ENCODE results near the gene CDRT15L2.
"Not testable (repeated sequence)": the region's sequence is repeated elsewhere in the genome, so short reads cannot be mapped to it uniquely, and the experiment has no call there.

CDRT15L2 gene

GRCh38 chr17:20579424-20579823, at the start of gene CDRT15L2:
Gene CDRT15L2 (plus strand): TSS chr17:20579724. CDS start chr17:20579744, 20 bp downstream.
- H3K9me3 Mint-ChIP-seq, H3K4me1 Mint-ChIP-seq, H3K27ac Mint-ChIP-seq, H3K36me3 Mint-ChIP-seq, H3K4me3 Mint-ChIP-seq, H3K27me3 Mint-ChIP-seq: not testable (repeated sequence)

DNA sequence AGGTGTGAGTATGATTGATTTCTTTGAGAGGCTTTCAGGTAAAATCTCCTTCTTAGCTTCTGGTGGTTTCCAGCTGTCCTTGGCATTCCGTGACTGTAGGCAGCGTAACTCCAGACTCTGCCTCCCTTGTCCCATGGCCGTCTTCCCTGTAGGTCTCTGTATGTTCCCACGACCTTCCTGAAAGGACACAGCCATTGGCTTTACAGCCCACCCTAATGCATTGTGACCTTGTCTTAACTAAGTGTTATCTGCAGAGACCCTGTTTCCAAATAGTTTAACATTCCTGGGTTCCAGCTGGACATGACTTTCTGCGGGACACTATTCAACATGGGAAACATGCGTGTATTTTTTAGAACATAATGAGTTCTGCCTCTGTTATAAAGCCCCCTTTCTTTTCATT, 49.4 kb upstream of the CDRT15L2 start:
- H3K9me3 Mint-ChIP-seq, H3K36me3 Mint-ChIP-seq, H3K27me3 Mint-ChIP-seq, H3K27ac Mint-ChIP-seq: not testable (repeated sequence)
- Mint-ChIP-seq H3K4me3 (peak overlapping the region; percentile 71), H3K4me1 (peaks cover 14% of the 10 kb centered on the region)

- not testable (repeated sequence) for H3K9me3 Mint-ChIP-seq, H3K27me3 Mint-ChIP-seq, H3K36me3 Mint-ChIP-seq, H3K27ac Mint-ChIP-seq
- Mint-ChIP-seq H3K4me1 (peaks cover 15% of the 10 kb centered on the region), H3K4me3 (peak overlapping the region; percentile 73)
Observed at GRCh38 chr17:20532544-20533090, 46.9 kb upstream of the CDRT15L2 start.

DNA sequence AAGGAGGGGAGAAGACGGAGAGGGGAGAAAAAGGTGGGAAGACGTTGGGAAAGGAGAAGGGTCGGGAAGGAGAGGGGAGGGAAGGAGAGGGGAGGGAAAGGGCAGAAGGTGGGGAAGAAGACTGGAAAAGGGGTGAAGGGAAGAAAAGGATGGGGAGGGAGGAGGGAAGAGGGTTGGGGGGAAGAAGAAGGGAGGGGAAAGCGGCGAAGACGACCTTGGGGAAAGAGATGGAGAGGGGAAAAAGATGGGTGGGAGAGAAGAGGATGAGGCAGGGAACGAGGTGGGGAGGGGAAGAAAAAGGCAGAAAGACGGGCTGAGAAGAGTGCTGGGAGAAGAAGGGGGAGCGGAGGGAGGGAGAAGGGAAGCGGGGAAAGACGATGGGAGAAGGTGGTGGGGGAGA, 46.3 kb upstream of the CDRT15L2 start:
- not testable (repeated sequence) for H3K36me3 Mint-ChIP-seq, H3K27me3 Mint-ChIP-seq, H3K27ac Mint-ChIP-seq, H3K9me3 Mint-ChIP-seq
- H3K4me3 Mint-ChIP-seq: peak overlapping the region; percentile 70
- H3K4me1 Mint-ChIP-seq: peaks cover 15% of the 10 kb centered on the region

GRCh38 chr17:20534711-20535550, 44.6 kb upstream of the CDRT15L2 start:
- peak overlapping the region; percentile 0 for H3K4me3 Mint-ChIP-seq
- H3K4me1 Mint-ChIP-seq: peaks cover 15% of the 10 kb centered on the region
- not testable (repeated sequence) for H3K27me3 Mint-ChIP-seq

DNA sequence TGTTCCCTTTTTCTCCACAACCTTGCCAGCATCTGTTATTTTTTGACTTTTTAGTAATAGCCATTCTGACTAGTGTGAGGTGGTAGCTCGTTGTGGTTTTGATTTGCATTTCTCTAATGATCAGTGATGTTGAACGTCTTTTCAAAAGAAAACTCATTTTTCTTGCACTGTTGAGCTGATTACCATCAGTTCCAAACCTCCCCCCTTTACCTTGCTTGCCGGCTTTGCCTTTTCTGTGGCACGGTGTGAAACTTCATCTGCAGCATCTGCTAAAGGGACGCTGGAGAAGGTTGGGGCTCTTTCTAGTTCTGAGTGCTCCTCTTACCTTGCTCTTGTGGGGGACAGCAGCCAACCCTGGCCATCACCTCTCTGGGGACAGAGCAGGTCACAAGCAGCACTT, 39.1 kb upstream of the CDRT15L2 start:
- not testable (repeated sequence) for H3K4me1 Mint-ChIP-seq, H3K4me3 Mint-ChIP-seq

More at GRCh38 chr17:20534711-20535550, 44.6 kb upstream of the CDRT15L2 start:
- H3K9me3 Mint-ChIP-seq, H3K27ac Mint-ChIP-seq, H3K36me3 Mint-ChIP-seq: not testable (repeated sequence)

GRCh38 chr17:20540865-20541264, 38.7 kb upstream of the CDRT15L2 start:
- H3K4me3 Mint-ChIP-seq: not testable (repeated sequence)

More for the DNA sequence above, 39.1 kb upstream of the CDRT15L2 start:
- not testable (repeated sequence) for H3K27ac Mint-ChIP-seq, H3K9me3 Mint-ChIP-seq, H3K27me3 Mint-ChIP-seq, H3K36me3 Mint-ChIP-seq

DNA sequence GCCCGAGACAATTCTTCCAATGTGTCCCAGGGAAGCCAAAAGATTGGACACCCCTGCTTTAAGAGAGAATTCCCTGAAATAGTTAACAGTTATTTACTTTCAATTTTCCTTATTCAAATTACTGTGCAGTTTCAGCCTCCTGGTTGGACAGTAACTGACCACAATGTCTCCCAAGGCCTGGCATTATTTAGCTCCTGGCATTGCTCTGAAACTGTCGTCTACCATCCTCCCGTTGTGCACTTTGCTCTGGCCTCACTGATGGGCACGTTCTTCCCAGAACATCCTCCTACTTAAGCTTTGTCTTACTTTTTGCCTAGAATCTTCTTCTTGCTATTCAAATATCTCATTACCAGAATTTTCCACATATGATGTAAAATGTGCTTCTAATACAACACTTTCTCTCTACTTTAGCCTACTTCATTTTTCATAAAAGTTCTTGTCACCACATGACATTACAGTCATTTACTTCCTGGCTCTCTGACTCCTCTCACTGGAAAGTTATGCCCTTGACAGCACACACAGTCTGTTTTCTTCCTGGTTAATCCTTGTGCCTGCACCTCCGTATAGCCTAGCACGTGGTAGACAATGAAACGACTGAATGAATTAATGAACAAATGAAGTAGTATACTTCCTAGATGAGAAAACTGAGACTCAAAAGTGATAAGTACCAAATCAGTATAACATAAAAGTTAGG, 37.5 kb upstream of the CDRT15L2 start:
- not testable (repeated sequence) for H3K27ac Mint-ChIP-seq, H3K27me3 Mint-ChIP-seq, H3K4me3 Mint-ChIP-seq, H3K36me3 Mint-ChIP-seq, H3K4me1 Mint-ChIP-seq, H3K9me3 Mint-ChIP-seq

More at GRCh38 chr17:20540865-20541264, 38.7 kb upstream of the CDRT15L2 start:
- H3K27me3 Mint-ChIP-seq, H3K36me3 Mint-ChIP-seq, H3K27ac Mint-ChIP-seq, H3K9me3 Mint-ChIP-seq, H3K4me1 Mint-ChIP-seq: not testable (repeated sequence)

- not testable (repeated sequence) for H3K4me1 Mint-ChIP-seq, H3K27ac Mint-ChIP-seq, H3K27me3 Mint-ChIP-seq, H3K4me3 Mint-ChIP-seq, H3K9me3 Mint-ChIP-seq, H3K36me3 Mint-ChIP-seq
Observed at GRCh38 chr17:20547923-20548322, 31.6 kb upstream of the CDRT15L2 start.

GRCh38 chr17:20552920-20553319, 26.6 kb upstream of the CDRT15L2 start:
- H3K27me3 Mint-ChIP-seq, H3K36me3 Mint-ChIP-seq, H3K27ac Mint-ChIP-seq, H3K4me3 Mint-ChIP-seq, H3K9me3 Mint-ChIP-seq, H3K4me1 Mint-ChIP-seq: not testable (repeated sequence)

DNA sequence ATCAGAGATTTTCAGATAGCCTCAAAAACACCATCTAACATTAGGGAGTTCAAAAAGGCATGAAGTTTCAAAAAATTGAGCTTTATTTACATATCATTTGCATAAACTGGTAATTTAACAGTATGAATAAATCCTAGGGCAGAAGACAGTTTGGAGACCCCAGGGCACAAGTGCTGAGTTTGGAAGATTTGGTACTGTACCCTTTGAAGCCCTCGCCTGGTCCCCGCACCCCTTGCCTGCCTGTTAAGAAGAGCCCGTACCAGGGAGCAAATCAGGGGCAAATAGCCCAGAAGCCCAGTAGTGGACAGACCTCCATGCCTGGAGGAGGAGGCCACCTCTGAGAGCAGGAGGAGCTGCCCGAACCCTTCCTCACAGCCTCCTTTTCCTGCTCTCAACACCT, 24.8 kb upstream of the CDRT15L2 start:
- not testable (repeated sequence) for H3K36me3 Mint-ChIP-seq

DNA sequence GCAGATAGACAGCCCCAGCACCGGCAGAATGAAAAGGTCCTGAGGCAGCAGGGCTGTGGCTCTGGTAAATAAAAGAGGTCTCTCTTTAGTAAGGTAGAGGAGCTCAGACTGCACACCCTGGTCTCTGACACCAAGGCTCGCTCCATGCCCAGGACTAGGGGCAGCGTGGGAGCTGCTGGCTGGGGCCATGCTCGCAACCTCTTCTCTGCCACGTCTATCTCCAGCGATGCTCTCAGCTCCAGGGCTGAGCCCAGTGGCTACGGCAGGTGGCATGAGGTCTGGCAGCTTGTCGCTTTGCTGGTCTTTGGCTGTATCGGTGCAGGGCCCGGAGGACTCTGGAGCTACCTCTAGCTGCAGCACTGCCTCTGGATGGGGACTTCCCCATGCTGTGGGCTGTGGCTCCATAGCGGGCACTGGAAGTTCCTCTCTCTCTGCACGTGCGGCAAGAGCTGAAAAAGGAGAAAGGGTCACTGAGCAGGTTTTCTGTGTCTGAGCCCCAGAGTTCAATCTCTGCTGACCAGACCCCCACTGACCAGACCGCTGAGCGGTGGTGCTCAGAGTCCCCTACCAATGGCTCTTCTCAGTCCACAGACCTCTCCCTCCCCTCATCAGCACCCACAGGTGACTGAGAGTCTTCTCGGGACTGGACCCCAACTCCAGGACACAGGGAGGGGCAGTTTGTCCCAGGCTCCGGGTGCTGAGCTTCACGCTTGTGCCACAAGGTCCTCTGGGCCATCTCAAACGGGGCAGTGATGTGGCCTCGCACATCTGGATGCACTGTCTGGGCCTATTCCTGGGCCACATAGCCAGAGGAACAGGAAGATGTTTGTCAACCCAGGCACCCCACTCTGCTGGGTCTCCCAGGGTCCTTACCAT, 24.2 kb upstream of the CDRT15L2 start:
- not testable (repeated sequence) for H3K27me3 Mint-ChIP-seq, H3K4me1 Mint-ChIP-seq, H3K4me3 Mint-ChIP-seq, H3K36me3 Mint-ChIP-seq, H3K27ac Mint-ChIP-seq, H3K9me3 Mint-ChIP-seq

More for the DNA sequence above, 24.8 kb upstream of the CDRT15L2 start:
- H3K9me3 Mint-ChIP-seq, H3K27ac Mint-ChIP-seq, H3K4me1 Mint-ChIP-seq, H3K4me3 Mint-ChIP-seq, H3K27me3 Mint-ChIP-seq: not testable (repeated sequence)

GRCh38 chr17:20558096-20558495, 21.4 kb upstream of the CDRT15L2 start:
- not testable (repeated sequence) for H3K4me1 Mint-ChIP-seq, H3K27me3 Mint-ChIP-seq, H3K27ac Mint-ChIP-seq, H3K36me3 Mint-ChIP-seq, H3K9me3 Mint-ChIP-seq, H3K4me3 Mint-ChIP-seq

GRCh38 chr17:20559018-20559417, 20.5 kb upstream of the CDRT15L2 start:
- not testable (repeated sequence) for H3K4me3 Mint-ChIP-seq, H3K27ac Mint-ChIP-seq, H3K27me3 Mint-ChIP-seq, H3K4me1 Mint-ChIP-seq, H3K9me3 Mint-ChIP-seq, H3K36me3 Mint-ChIP-seq

- H3K4me1 Mint-ChIP-seq: no peaks in the 10 kb centered on the region
- no peaks in the 10 kb centered on the region for H3K36me3 Mint-ChIP-seq
- H3K4me3 Mint-ChIP-seq: no peak overlapping the region
- H3K27me3 Mint-ChIP-seq: no peaks in the 10 kb centered on the region
- no peak overlapping the region for H3K27ac Mint-ChIP-seq
- no peaks in the 10 kb centered on the region for H3K9me3 Mint-ChIP-seq
Observed at GRCh38 chr17:20562587-20562986, 16.9 kb upstream of the CDRT15L2 start.

- H3K36me3 Mint-ChIP-seq, H3K9me3 Mint-ChIP-seq, H3K27ac Mint-ChIP-seq, H3K27me3 Mint-ChIP-seq, H3K4me1 Mint-ChIP-seq, H3K4me3 Mint-ChIP-seq: not testable (repeated sequence)
Observed at GRCh38 chr17:20565245-20565644, 14.3 kb upstream of the CDRT15L2 start.
